HepG2 (cell line): ENCODE measurements around the gene YWHAQ. TPM values are rescaled to one million over a fixed set of nuclear protein-coding genes. Genes with fewer than 3 reads are reported as not detected.

Experiments
- ATAC-seq: fragments of 200-7000 bp; cut with Tn5 transposase; 3 replicates; pipeline ENCODE4 v1.9.1; 2020; ENCODE audit warnings: mild to moderate bottlenecking, moderate library complexity
- BruUV-seq: library from RNA; stranded (reverse); fragments of 400-500 nt; replicated peaks from 2 replicates; lab custom pipeline; 2021; lab: Mats Ljungman, UMichigan
- CTCF ChIA-PET: fragments of 300-600 bp; formaldehyde crosslinking; extraction: SDS; loops from one replicate; lab custom pipeline; 2021; ENCODE audit warnings: low total read pairs, inconsistent platforms, low intra/inter-chr PET ratio; lab: Yijun Ruan, JAX
- POLR2A ChIA-PET: fragments of 350-600 bp; sonication (Branson Sonifier 250); formaldehyde crosslinking; loops from one replicate; lab custom pipeline; 2020; ENCODE audit warnings: antibody characterized with exemption, inconsistent platforms; lab: Yijun Ruan, JAX
- DNase-seq: peaks from one replicate; pipeline ENCODE4 v3.0.0-alpha.2; 2015; ENCODE audit warnings: low spot score
- FAIRE-seq: peaks from 3 replicates; lab custom pipeline; 2011; peaks lifted over from hg19 to GRCh38; lab: Jason Lieb, UNC
- H2AFZ ChIP-seq: one replicate; pipeline ENCODE4 v1.6.1; 2011; ENCODE audit warnings: low read length, inconsistent platforms
- H3K27ac ChIP-seq: fragments of 300-600 bp; 3 replicates; pipeline ENCODE4 v1.8.0; 2011; ENCODE audit warnings: mixed run types, mild to moderate bottlenecking, mixed read lengths, low read length, inconsistent platforms; ENCODE audit not compliant: insufficient read depth; ENCODE audit errors: extremely low read length
- H3K27me3 ChIP-seq, 2 experiments: fragments of 200-600 bp in 1 of 2; 2 replicates in 1 of 2; 3 replicates in 1 of 2; pipeline versions ENCODE4 v1.6.0 to v1.8.0; 2011; ENCODE audit warnings: low read length in 2 of 2, mild to moderate bottlenecking in 2 of 2, moderate library complexity in 2 of 2, inconsistent platforms in 1 of 2; ENCODE audit not compliant: insufficient read depth in 2 of 2, control insufficient read depth in 1 of 2
- H3K36me3 ChIP-seq, 2 experiments: fragments of 200-600 bp in 1 of 2; replicated peaks in 1 of 2; 2 replicates in 1 of 2; 3 replicates in 1 of 2; pipeline versions ENCODE4 v1.5.1 to v1.8.0; 2011; ENCODE audit warnings: low read length in 2 of 2, inconsistent platforms in 1 of 2; ENCODE audit not compliant: insufficient read depth in 2 of 2, control insufficient read depth in 1 of 2
- H3K4me1 ChIP-seq: 2 replicates; pipeline ENCODE4 v1.5.1; 2012; ENCODE audit warnings: low read length, inconsistent platforms; ENCODE audit not compliant: insufficient read depth
- H3K4me2 ChIP-seq: 2 replicates; pipeline ENCODE4 v1.6.0; 2011; ENCODE audit warnings: low read depth, low read length, inconsistent platforms
- H3K4me3 ChIP-seq, 3 experiments: fragments of 200-600 bp in 1 of 3; sonication (generic), shearing (Covaris generic) in 1 of 3; replicated peaks in 1 of 3; 2 replicates each; pipeline ENCODE4 v1.5.1; 2011 to 2016; ENCODE audit warnings: low read length in 3 of 3, inconsistent platforms in 2 of 3, low read depth in 2 of 3, mild to moderate bottlenecking in 2 of 3, control low read depth in 1 of 3, mixed read lengths in 1 of 3; ENCODE audit not compliant: insufficient read depth in 1 of 3
- H3K79me2 ChIP-seq: one replicate; pipeline ENCODE4 v1.6.1; 2011; ENCODE audit warnings: low read length, inconsistent platforms; ENCODE audit not compliant: insufficient read depth
- H3K9ac ChIP-seq: 2 replicates; pipeline ENCODE4 v1.6.0; 2011; ENCODE audit warnings: mild to moderate bottlenecking, low read depth, low read length, inconsistent platforms; ENCODE audit not compliant: insufficient read depth
- H3K9me3 ChIP-seq: 2 replicates; pipeline ENCODE4 v1.5.1; 2012; ENCODE audit warnings: mild to moderate bottlenecking, low read length
- H4K20me1 ChIP-seq: 2 replicates; pipeline ENCODE4 v1.6.0; 2011; ENCODE audit warnings: inconsistent platforms, mild to moderate bottlenecking, low read length, moderate library complexity; ENCODE audit not compliant: insufficient read depth
- CSRNP1 ChIP-seq: sonication (generic); formaldehyde crosslinking; IDR thresholded peaks from 2 replicates; pipeline ENCODE4 v1.8.1; 2023; ENCODE audit warnings: mild to moderate bottlenecking, missing genetic modification reagents
- PCBP1 ChIP-seq: fragments of 200-400 bp; formaldehyde crosslinking; IDR thresholded peaks from 2 replicates; pipeline ENCODE4 v1.6.1; 2017; ENCODE audit warnings: mild to moderate bottlenecking, low read depth, low read length, borderline replicate concordance
- RARA ChIP-seq: IDR thresholded peaks from 2 replicates; pipeline ENCODE4 v1.6.1; 2016; ENCODE audit warnings: missing genetic modification reagents, missing compliant biosample characterization
- SMYD3 ChIP-seq: sonication (generic); formaldehyde crosslinking; IDR thresholded peaks from 2 replicates; pipeline ENCODE4 v1.8.1; 2023; ENCODE audit warnings: mild to moderate bottlenecking, missing genetic modification reagents
- ZBTB40 ChIP-seq, 2 experiments: fragments of 450-650 bp in 1 of 2; sonication (generic) in 1 of 2; formaldehyde crosslinking in 1 of 2; IDR thresholded peaks; 2 replicates each; pipeline versions ENCODE4 v1.6.1 to v1.8.0; 2016 to 2022; ENCODE audit warnings: antibody characterized with exemption in 1 of 2, mild to moderate bottlenecking in 1 of 2, missing genetic modification reagents in 1 of 2
- ZNF883 ChIP-seq: sonication (generic); formaldehyde crosslinking; IDR thresholded peaks from 2 replicates; pipeline ENCODE4 v1.5.1; 2020; ENCODE audit warnings: mild to moderate bottlenecking, missing genetic modification reagents; ENCODE audit errors: not compliant biosample characterization
- WGBS: methylation state at CpG from one replicate; pipeline ENCODE4 v1.1.6; 2017; ENCODE audit warnings: low lambda C conversion rate; 5-methylcytosine and 5-hydroxymethylcytosine counted together
- in situ Hi-C: cut with HindIII; loops from 2 replicates; pipeline ENCODE4 v1.10.0; 2017; ENCODE audit warnings: low pct_unique_long_range_greater_than_20kb; ENCODE audit not compliant: extremely low pct_ligation_motif_present
- intact Hi-C: fragments of 100-400 bp; cut with micrococcal nuclease; formaldehyde crosslinking; loops from one replicate; pipeline ENCODE4 v1.10.0; 2022; ENCODE audit not compliant: unreplicated experiment
- polyA plus RNA-seq, 8 experiments: library from polyadenylated mRNA; depleted of rRNA in 3 of 8; stranded (reverse) in 7 of 8; unstranded in 1 of 8; fragments of >200 nt; fragmentation: Illumina TruSeq in 4 of 8; extraction: Trizol in 4 of 8; gene quantifications; 2 replicates each; pipeline versions ENCODE4 v1.2.1 to v1.2.3, GENCODE V29; 2011 to 2016; ENCODE audit warnings: low read depth in 4 of 8, missing spikeins in 1 of 8, mixed read lengths in 1 of 8; ENCODE audit not compliant: insufficient read depth in 1 of 8
- total RNA-seq, 5 experiments: library from RNA; depleted of rRNA; stranded (reverse); fragments of >200 nt; fragmentation: Illumina TruSeq; extraction: Trizol; gene quantifications; 2 replicates each; pipeline ENCODE4 v1.2.3, GENCODE V29; 2016; ENCODE audit warnings: low read depth in 1 of 5

Gene YWHAQ
- total and polyA plus RNA-seq, 2 of the 13 experiments (the other 11 are each of a cell fraction or from before 2014, with no cell fraction given): 160 to 304 TPM

- TF ChIP-seq SMYD3 (no peak), CSRNP1 (no peak), ZNF883 (CRISPR knock-in tag) (no peak), ZBTB40 (IDR thresholded peaks at IDR 0.05) (no peak), ZBTB40 (CRISPR knock-in tag; IDR thresholded peaks at IDR 0.05) (no peak), RARA (CRISPR knock-in tag) (no peak), PCBP1 (no peak)
- no peaks in the 10 kb centered on the region for H4K20me1 ChIP-seq
- WGBS: 27% methylated on average over 6 of the region's 6 CpGs
- no peak for FAIRE-seq
- H3K27me3 ChIP-seq: peaks cover 11 to 46% of the 10 kb centered on the region in 2 experiments; a peak in 4 of 5 replicates
- BruUV-seq: no TSS peak
- H3K4me3 ChIP-seq: no peak overlapping the region
- CTCF ChIA-PET: no interaction called here
- no peak for DNase-seq
- no peak overlapping the region for H3K27ac ChIP-seq
- H3K4me1 ChIP-seq: peaks cover 54% of the 10 kb centered on the region
- no peaks in the 10 kb centered on the region for H3K36me3 ChIP-seq
- no peak overlapping the region for H2AFZ ChIP-seq
- H3K79me2 ChIP-seq: no peaks in the 10 kb centered on the region
- in situ Hi-C loops (no loop called here), intact Hi-C loops (no loop called here)
- no peak overlapping the region for H3K9ac ChIP-seq
- H3K9me3 ChIP-seq: no peaks in the 10 kb centered on the region
- POLR2A ChIA-PET: interaction anchor here (1.1 to 3.8 kb wide), 2 partner anchors 9 to 83 kb away, joined by 4 to 22 read pairs; partner anchors contain the start of genes ADAM17 and YWHAQ
- no peak overlapping the region for H3K4me2 ChIP-seq
- no peak for ATAC-seq
Measured at GRCh38 chr2:9639000-9639602, 8.3 kb upstream of the YWHAQ start.
